Glutamatergic neuron (in vitro differentiated cells): ENCODE measurements around the gene BBLN. TPM values are rescaled to one million over a fixed set of nuclear protein-coding genes. Genes with fewer than 3 reads are reported as not detected.

Source experiments
- DNase-seq: peaks from one replicate; pipeline ENCODE4 v3.0.0; 2022
- H3K27ac Mint-ChIP-seq: one replicate; pipeline ENCODE4 v1.8.0; 2020; ENCODE audit warnings: mild to moderate bottlenecking, mixed read lengths, inconsistent platforms; ENCODE audit not compliant: unreplicated experiment
- H3K27me3 Mint-ChIP-seq: one replicate; pipeline ENCODE4 v1.8.0; 2020; ENCODE audit warnings: mild to moderate bottlenecking, moderate library complexity, mixed read lengths, inconsistent platforms; ENCODE audit not compliant: unreplicated experiment
- H3K36me3 Mint-ChIP-seq: one replicate; pipeline ENCODE4 v1.8.0; 2020; ENCODE audit warnings: mild to moderate bottlenecking, mixed read lengths, inconsistent platforms; ENCODE audit not compliant: unreplicated experiment
- H3K4me1 Mint-ChIP-seq: one replicate; pipeline ENCODE4 v1.8.0; 2020; ENCODE audit warnings: mild to moderate bottlenecking, low read depth, mixed read lengths, inconsistent platforms; ENCODE audit not compliant: unreplicated experiment
- H3K4me3 Mint-ChIP-seq: one replicate; pipeline ENCODE4 v1.8.0; 2020; ENCODE audit warnings: mild to moderate bottlenecking, mixed read lengths, inconsistent platforms; ENCODE audit not compliant: unreplicated experiment
- H3K9me3 Mint-ChIP-seq: one replicate; pipeline ENCODE4 v1.8.0; 2020; ENCODE audit warnings: mild to moderate bottlenecking, moderate library complexity, mixed read lengths, inconsistent platforms; ENCODE audit not compliant: unreplicated experiment
- CTCF ChIP-seq: fragments of 200-600 bp; sonication (generic); IDR thresholded peaks from one replicate; pipeline ENCODE4 v1.5.0; 2021; ENCODE audit not compliant: partially characterized antibody, unreplicated experiment
- total RNA-seq: library from RNA; stranded (reverse); fragmentation: NEBNext Ultra II Directional; extraction: Animal tissue kit (Norgen Biotek cat#: 25700); gene quantifications from one replicate; pipeline ENCODE4 v1.2.1, GENCODE V29; 2021; ENCODE audit not compliant: unreplicated experiment

BBLN gene
- total RNA-seq, 1 donor from 2014 or later, result 147 TPM

- peaks cover 5% of the 10 kb centered on the region for H3K4me1 Mint-ChIP-seq
- DNase-seq, result peak; percentile 12
- peaks cover 13% of the 10 kb centered on the region for H3K9me3 Mint-ChIP-seq
- H3K36me3 Mint-ChIP-seq, result no peaks in the 10 kb centered on the region
- no peak for TF ChIP-seq CTCF
- peaks cover 8% of the 10 kb centered on the region for H3K27me3 Mint-ChIP-seq
- H3K27ac Mint-ChIP-seq, result no peak overlapping the region
- H3K4me3 Mint-ChIP-seq, result no peak overlapping the region
Observed at GRCh38 chr9:128145951-128146351, 14.1 kb upstream of the BBLN start.

- no peak overlapping the region for H3K27ac Mint-ChIP-seq
- peaks cover 12% of the 10 kb centered on the region for H3K9me3 Mint-ChIP-seq
- TF ChIP-seq CTCF, result no peak
- H3K4me3 Mint-ChIP-seq, result no peak overlapping the region
- peaks cover 8% of the 10 kb centered on the region for H3K27me3 Mint-ChIP-seq
- DNase-seq, result no peak
- no peaks in the 10 kb centered on the region for H3K36me3 Mint-ChIP-seq
- H3K4me1 Mint-ChIP-seq, result peaks cover 3% of the 10 kb centered on the region
Observed at GRCh38 chr9:128146591-128147120, 13.4 kb upstream of the BBLN start.

GRCh38 chr9:128148509-128149000, 11.5 kb upstream of the BBLN start:
- Mint-ChIP-seq H3K4me3 (no peak overlapping the region), H3K27ac (no peak overlapping the region), H3K27me3 (peaks cover 6% of the 10 kb centered on the region), H3K4me1 (peaks cover 3% of the 10 kb centered on the region), H3K9me3 (peaks cover 8% of the 10 kb centered on the region), H3K36me3 (no peaks in the 10 kb centered on the region)
- DNase-seq, result no peak
- no peak for TF ChIP-seq CTCF

GRCh38 chr9:128149001-128149701, 10.9 kb upstream of the BBLN start, which contains the start of gene LCN2:
Gene LCN2, plus strand, starts transcription at chr9:128149453. Its CDS starts 73 bp downstream, at chr9:128149526.
- H3K36me3 Mint-ChIP-seq, result no peaks in the 10 kb centered on the region
- H3K27me3 Mint-ChIP-seq, result peaks cover 6% of the 10 kb centered on the region
- H3K27ac Mint-ChIP-seq, result no peak within 1 kb of the TSS
- TF ChIP-seq CTCF, result no peak
- H3K4me3 Mint-ChIP-seq, result no peak within 1 kb of the TSS
- H3K9me3 Mint-ChIP-seq, result peaks cover 8% of the 10 kb centered on the region
- DNase-seq, result no peak
- peaks cover 3% of the 10 kb centered on the region for H3K4me1 Mint-ChIP-seq
